Embryonic facial prominence (tissue), 1 donor: ENCODE data around the gene ARHGAP28.
"Not testable (repeated sequence)": the region's sequence is repeated elsewhere in the genome, so short reads cannot be mapped to it uniquely, and the experiment has no call there.

Experiments
- DNase-seq: peaks from one replicate; pipeline ENCODE4 v3.0.0-alpha.2; 2016; ENCODE audit errors: extremely low spot score

The ARHGAP28 gene

GRCh38 chr18:6928359-6928758 is 198.8 kb downstream of the ARHGAP28 start:
- no peak for DNase-seq

GRCh38 chr18:6929370-6930102 is 200.0 kb downstream of the ARHGAP28 start:
- DNase-seq, result no peak

DNA sequence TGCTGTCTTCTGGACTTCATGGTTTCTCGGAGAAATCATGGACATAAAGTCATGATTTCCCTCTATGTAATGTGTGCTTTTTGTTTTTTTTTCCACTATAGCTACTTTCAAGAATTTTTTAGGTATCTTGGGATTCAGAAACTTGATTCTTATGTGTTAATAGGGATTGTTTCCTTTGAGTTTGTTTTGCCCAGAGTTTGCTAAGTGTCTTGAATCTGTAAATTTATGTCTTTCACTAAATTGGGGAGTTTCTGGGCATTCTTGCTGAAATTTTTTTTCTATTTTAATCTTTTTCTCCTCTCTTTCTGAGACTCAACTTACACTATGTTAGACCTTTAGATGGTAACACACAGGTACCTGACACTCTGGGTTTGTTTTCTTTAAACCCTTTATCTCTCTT is 205.3 kb downstream of the ARHGAP28 start:
- DNase-seq, result no peak

DNA sequence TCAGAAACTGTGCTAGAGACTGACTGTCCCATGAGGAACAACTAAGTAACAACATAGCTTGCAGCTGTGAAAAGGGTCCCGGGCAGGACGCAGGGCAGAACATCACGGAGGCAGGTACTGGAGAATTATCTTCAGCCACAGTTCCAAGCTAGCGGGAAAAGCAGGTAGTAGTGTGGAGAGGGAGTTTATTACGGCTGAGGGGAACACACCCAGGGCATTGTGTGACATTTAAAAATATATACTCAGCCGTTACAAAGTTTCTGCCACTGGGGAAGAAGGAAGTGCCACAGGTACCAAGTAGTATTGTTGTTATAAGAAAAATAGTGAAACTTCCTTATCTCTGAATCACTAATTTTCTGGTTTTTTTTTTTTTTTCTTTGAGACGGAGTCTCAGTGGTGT is 208.5 kb downstream of the ARHGAP28 start:
- no peak for DNase-seq

DNA sequence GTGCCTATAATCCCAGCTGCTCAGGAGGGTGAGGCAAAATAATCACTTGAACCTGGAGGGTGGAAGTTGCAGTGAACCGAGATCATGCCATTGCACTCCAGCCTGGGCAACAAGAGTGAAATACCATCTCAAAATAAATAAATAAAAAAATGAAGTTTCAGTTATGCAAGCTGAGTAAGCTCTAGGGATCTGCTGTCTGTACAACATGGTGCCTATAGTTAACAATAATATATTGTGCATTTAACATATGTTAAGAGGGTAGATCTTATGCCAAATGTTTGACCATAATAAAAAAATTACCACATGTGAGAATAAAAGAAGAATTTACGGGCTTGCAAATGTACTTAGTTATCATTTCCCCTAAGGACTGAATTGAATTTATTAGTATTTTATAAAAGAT is 208.9 kb downstream of the ARHGAP28 start:
- not testable (repeated sequence) for DNase-seq

GRCh38 chr18:6939972-6940371 is 210.5 kb downstream of the ARHGAP28 start:
- DNase-seq, result peak; percentile 45

DNA sequence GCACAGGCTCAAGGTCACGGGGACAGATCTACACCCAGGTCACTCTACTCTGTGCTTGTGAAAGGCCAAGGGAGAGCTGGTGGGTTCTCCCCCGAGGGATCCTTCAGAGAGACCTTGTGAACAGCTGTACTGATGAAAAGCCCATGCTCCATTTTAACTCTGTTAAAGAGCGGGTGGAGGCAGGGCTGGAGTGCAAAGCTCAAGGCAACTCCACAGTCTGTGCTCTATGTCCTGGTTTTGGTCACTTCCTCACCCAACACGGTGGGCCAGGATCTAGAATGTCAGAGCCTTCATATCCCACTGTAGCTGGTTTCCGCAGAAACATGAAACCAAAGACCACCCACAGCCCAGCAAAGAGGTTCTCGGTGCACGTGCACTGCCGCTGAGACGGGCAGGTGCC is 210.9 kb downstream of the ARHGAP28 start:
- DNase-seq, result no peak

GRCh38 chr18:6941996-6942395 is 212.5 kb downstream of the ARHGAP28 start:
- no peak for DNase-seq

DNA sequence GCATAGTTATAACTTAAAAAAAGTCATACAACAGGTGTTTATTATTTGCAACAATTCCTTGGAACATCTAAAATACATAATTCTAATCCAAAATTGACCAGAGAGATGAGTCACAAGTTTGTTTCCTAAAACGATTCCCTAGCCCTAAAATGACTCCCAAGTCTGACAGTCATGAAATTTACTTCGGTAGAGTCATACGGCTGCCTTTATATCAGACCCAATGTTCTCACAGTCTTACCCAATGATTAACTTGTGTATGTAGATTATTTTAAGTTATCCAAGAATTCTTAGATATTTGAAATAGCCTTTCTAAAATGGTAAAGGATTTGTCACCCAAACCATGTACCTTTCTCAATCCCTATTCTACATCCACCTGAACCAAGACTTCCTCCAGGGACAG is 213.2 kb downstream of the ARHGAP28 start:
- no peak for DNase-seq

GRCh38 chr18:6943143-6943542 is 213.6 kb downstream of the ARHGAP28 start:
- no peak for DNase-seq

GRCh38 chr18:6947338-6948030 is 218.0 kb downstream of the ARHGAP28 start:
- no peak for DNase-seq

DNA sequence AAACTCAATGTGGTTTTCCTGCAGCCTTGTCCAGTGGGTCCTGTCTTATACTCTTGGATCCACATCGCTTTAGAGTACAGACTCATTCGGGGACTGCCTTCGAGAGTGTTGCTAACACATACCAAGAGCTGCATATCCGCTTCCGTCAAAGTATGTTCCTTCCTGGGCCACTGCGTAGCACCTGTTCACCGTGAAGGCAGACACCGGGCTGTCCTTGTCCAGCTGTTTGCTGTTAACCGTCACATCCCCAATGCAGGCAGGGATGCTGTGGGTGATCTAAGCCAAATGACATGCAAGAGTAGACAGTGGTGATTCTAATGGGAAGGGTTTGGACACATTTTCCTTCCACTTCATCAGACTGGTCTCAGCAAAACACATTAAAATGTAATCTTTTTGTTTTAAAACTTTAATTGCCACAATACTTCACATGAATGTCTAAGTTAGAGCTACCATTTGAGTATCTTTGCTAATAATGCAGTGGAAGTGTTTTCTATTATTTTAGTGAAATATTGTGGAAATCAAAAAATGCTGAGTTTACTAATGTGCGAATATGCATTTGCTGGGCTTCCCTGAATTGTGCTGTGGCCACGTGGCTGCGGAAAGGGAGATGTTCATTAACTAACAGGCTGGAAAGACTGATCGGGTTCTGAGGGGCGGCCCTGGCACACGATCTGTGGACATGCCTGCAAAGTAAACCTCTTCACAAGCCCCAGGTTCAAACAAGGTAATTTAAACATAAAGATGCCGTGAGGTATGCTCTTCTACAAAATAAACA is 219.0 kb downstream of the ARHGAP28 start:
- DNase-seq, result no peak

GRCh38 chr18:6949800-6950586 is 220.5 kb downstream of the ARHGAP28 start:
- no peak for DNase-seq

DNA sequence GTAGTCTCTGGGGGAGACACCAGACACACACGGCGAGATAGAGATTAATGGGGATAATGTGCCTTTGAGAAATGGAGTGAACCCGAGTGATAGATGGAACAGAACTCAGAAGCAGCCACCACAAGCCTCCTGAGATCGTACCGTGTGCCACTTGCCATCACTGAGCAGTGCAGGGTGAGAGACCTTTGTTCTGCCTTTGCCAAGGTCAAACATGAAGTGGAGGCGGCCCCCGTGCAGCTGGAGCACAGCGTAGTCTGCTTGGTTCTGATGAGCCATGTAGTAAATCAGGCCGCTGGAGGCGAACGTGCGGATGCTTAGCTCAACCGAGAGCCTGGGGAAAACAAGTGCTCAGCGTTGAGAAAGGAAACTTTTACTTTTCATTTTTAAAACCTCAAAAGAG is 221.1 kb downstream of the ARHGAP28 start:
- DNase-seq, result no peak

DNA sequence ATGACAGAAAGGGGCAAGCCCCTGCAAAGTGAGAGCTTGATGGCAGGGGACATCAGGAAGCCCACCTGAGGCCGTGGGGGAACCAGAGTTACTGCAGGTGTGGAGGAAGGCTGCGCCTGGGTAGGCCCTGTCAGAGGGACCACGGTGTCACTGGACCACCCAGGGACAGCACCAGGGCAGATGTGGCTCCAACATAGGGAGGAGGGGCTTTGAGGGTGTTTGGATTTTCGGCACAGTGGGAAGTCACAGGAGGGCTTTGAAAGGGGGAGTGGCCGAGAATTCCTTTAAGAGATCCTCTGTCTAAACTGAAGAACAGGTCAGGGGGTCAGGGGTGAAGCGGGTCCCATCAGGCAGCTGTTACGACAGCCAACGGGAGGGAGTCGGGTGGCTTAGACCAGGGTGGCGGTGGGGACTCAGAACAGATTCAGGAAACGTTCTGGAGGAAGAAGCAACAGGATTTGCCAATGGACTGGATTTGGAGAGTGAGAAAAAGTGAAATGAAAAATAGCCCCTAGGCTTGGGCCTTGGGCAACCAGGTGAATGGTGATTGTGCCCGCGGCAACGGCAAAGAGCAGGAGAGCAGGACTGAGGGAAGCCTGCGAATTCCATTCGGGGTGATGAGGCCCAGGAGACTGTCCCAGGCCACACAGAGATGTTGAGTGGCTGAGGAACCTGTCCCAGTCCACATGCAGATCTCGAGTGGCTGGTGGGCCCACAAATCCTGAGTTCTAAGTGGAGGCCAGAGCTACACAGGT is 222.0 kb downstream of the ARHGAP28 start:
- no peak for DNase-seq

DNA sequence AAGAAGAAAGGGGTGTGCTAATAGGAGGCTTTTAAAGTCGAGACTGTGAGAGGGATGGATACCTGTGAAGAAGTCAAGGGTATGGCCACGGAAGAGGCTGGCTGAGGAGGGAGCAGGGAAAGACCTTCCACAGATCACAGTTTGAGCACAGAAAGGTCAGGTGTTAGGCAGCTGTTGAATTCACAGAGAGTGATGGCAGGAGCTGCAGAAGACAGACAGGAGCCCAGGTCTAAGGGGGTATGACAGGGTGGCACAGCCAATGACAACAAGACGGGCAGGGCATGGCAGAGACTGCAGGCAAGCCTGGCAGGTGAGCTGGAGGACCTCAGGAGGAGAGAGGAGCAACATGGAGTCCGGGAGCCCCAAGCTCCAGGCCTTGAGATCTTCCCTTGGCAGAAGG is 225.0 kb downstream of the ARHGAP28 start:
- DNase-seq, result no peak

- no peak for DNase-seq
Observed at GRCh38 chr18:6955304-6955703, 225.8 kb downstream of the ARHGAP28 start.

- no peak for DNase-seq
Observed at GRCh38 chr18:6956495-6956894, 227.0 kb downstream of the ARHGAP28 start.

- DNase-seq, result no peak
Observed at GRCh38 chr18:6956999-6957398, 227.5 kb downstream of the ARHGAP28 start.

DNA sequence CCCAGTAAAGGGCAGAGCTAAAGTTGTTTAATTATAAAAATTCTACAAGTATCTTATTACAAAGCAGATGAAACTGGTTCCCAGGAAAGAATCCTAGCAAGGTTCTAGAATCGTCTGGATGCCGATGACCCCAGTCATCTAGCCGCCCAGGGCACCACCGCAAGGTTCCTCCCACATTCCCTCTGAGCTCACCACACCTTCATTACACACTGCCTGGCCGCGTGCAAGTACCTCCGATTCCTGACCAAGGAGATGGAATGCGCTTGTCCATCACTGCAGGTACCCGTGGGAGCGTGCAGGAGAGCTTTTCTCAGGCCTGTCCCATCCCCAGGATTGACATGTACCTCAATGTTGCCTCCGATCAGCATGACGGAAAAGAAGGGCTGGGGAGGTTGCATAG is 229.6 kb downstream of the ARHGAP28 start:
- DNase-seq, result no peak

DNA sequence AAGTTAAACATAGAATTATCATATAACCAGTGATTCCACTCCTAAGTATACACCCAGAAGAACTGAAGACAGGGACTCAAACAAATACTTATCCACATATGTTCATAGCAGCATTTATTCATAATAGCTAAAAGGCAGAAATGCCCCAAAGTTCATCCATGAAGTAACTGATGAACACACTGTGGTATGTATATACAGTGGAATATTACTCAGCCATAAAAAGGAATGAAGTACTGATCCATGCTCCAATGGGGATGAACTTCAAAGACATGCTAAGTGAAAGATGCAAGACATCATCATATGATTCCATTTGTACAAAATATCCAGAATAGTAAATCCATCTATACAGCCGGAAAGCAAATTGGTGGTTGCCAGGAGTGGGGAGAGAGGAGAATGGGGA is 230.6 kb downstream of the ARHGAP28 start:
- DNase-seq, result no peak
